Kidney (tissue), 14 donors: Measurements from ENCODE around the gene RHEBL1. TPM values are rescaled to one million over a fixed set of nuclear protein-coding genes. Genes with fewer than 3 reads are reported as not detected.
A peak's percentile ranks its signal among the peaks of the same experiment; 100 is the strongest.

ENCODE experiments used
- DNase-seq, 5 donors: peaks; one replicate each; pipeline ENCODE4 v3.0.0-alpha.2; 2013 to 2020
- FAIRE-seq: peaks from 2 replicates; lab custom pipeline; 2012; peaks lifted over from hg19 to GRCh38; lab: Jason Lieb, UNC
- H3K27ac ChIP-seq, 2 donors: one replicate each; pipeline ENCODE4 v1.7.0; 2013; ENCODE audit warnings: low read depth in 2 of 2, low read length in 2 of 2, inconsistent platforms in 1 of 2
- H3K27me3 ChIP-seq: one replicate; pipeline ENCODE4 v1.7.1; 2013; ENCODE audit warnings: low read length, inconsistent platforms; ENCODE audit not compliant: control insufficient read depth, insufficient read depth
- H3K36me3 ChIP-seq, 3 donors: one replicate each; pipeline versions ENCODE4 v1.7.0 to v1.7.1; 2013; ENCODE audit warnings: low read length in 3 of 3, control low read depth in 1 of 3, inconsistent platforms in 1 of 3; ENCODE audit not compliant: insufficient read depth in 3 of 3, control insufficient read depth in 2 of 3
- H3K4me1 ChIP-seq, 3 donors: one replicate each; pipeline versions ENCODE4 v1.7.0 to v1.7.1; 2013; ENCODE audit warnings: low read length in 3 of 3, inconsistent platforms in 1 of 3, low read depth in 1 of 3; ENCODE audit not compliant: control insufficient read depth in 2 of 3, insufficient read depth in 2 of 3
- H3K4me3 ChIP-seq, 3 donors: one replicate each; pipeline versions ENCODE4 v1.7.0 to v1.8.1; 2013; ENCODE audit warnings: low read length in 3 of 3, control low read depth in 1 of 3, inconsistent platforms in 1 of 3
- H3K9ac ChIP-seq, 3 donors: one replicate each; pipeline versions ENCODE4 v1.7.0 to v1.7.1; 2013; ENCODE audit warnings: low read length in 3 of 3, control low read depth in 1 of 3, inconsistent platforms in 1 of 3
- H3K9me3 ChIP-seq, 3 donors: one replicate each; pipeline versions ENCODE4 v1.7.0 to v1.7.1; 2013; ENCODE audit warnings: low read length in 3 of 3, control low read depth in 1 of 3, inconsistent platforms in 1 of 3; ENCODE audit not compliant: control insufficient read depth in 2 of 3, insufficient read depth in 1 of 3
- intact Hi-C: fragments of 100-400 bp; cut with DNase I; formaldehyde crosslinking; loops from one replicate; pipeline ENCODE4 v1.11.1; 2022
- polyA plus RNA-seq: library from polyadenylated mRNA; stranded (reverse); fragments of 350-450 nt; fragmentation: Illumina TruSeq; extraction: RNeasy Lipid Tissue Mini Kit (QIAGEN cat#74804); gene quantifications from one replicate; pipeline ENCODE4 v1.2.3, GENCODE V29; 2014; ENCODE audit warnings: low read depth, low replicate concordance; ENCODE audit not compliant: insufficient read depth
- total RNA-seq: library from RNA; stranded (reverse); fragmentation: NEBNext Ultra II Directional; extraction: Animal tissue kit (Norgen Biotek cat#: 25700); gene quantifications from one replicate; pipeline ENCODE4 v1.2.1, GENCODE V29; 2021
- TF ChIP-seq, protein P1 (sequence below): IDR thresholded peaks from 3 replicates; pipeline ENCODE4 v1.5.1; 2012; ENCODE audit warnings: mild to moderate bottlenecking, moderate library complexity, borderline replicate concordance; ENCODE audit not compliant: insufficient read depth; ENCODE audit errors: extremely low read depth
- donor health status: control.
- donor health status: control.
- donor health status: control.
- donor health status: control.
- donor health status: control.
- donor health status: DM: yes; HTN: yes; CAD: no.
- donor health status: Normal renal cell carcinoma (clear cell type).

RHEBL1 gene
- total and polyA plus RNA-seq, 2 donors from 2014 or later: 0.52 to 0.69 TPM

DNA sequence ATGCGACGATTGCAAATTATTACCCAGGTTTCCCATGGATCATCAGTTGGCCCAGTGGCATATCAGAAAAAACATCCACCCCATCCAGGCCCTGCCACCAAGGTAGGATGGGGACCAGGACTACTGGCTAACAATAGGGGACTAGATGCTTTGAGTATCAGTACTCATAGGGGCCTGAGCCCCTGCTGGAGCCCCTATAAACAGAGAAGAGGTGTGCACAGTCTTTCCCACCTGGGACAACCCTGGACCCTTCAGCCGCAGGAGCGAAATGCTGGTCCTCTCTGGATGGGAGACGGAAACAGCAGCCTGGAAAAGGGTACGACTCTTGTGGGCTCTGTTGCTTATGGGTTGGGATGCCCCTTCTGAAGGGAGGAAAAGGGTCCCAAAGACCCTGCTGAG lies 19.2 kb upstream of the RHEBL1 start:
- FAIRE-seq (no peak), DNase-seq (no peak)
- Histone ChIP-seq H3K27ac (no peak overlapping the region), H3K4me3 (no peak overlapping the region), H3K9me3 (no peaks in the 10 kb centered on the region), H3K4me1 (peaks cover 0 to 27% (median 1%) of the 10 kb centered on the region in 3 donors), H3K36me3 (no peaks in the 10 kb centered on the region), H3K27me3 (peaks cover 38% of the 10 kb centered on the region), H3K9ac (no peak overlapping the region)
- intact Hi-C loops: no loop called here
- TF ChIP-seq, protein P1, sequence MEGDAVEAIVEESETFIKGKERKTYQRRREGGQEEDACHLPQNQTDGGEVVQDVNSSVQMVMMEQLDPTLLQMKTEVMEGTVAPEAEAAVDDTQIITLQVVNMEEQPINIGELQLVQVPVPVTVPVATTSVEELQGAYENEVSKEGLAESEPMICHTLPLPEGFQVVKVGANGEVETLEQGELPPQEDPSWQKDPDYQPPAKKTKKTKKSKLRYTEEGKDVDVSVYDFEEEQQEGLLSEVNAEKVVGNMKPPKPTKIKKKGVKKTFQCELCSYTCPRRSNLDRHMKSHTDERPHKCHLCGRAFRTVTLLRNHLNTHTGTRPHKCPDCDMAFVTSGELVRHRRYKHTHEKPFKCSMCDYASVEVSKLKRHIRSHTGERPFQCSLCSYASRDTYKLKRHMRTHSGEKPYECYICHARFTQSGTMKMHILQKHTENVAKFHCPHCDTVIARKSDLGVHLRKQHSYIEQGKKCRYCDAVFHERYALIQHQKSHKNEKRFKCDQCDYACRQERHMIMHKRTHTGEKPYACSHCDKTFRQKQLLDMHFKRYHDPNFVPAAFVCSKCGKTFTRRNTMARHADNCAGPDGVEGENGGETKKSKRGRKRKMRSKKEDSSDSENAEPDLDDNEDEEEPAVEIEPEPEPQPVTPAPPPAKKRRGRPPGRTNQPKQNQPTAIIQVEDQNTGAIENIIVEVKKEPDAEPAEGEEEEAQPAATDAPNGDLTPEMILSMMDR: no peak

DNA sequence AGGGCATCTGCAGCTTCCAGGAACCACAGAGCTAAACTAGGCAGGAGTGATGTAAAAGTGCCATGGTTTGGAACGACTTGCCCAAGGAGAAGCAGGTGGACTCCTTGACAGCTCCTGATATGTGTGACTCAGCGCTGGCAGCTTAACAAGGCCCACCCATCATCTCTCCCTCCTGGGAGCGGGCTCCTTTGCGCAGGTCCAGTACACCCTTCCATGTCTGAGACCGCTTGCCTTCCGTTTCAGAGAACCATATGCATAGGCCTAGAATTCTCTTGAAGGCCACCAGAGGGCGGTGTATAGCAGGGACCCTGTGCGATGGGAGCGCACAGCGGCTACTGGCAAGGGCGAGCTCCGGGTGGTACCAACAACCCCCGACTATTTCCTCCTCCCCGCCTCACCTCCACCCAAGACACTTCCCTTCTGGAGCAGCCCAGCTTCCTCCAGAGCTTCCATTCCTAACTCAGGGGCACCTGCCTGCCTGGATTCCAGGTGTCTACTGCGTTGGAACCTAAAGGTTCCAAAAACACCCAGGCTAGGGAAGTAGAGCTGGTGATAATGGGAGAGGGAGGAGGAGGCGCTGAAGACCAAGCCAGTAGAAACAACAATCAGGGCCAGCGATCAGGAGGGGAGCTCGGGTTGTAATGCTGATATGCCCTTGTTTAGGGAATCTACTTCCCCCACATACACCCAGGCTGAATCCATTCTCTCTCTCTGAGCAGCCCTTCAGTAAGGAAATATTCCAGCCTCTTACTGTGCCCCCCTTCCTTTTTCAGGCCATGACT lies 18.6 kb upstream of the RHEBL1 start:
- FAIRE-seq (no peak), DNase-seq (peak; percentile 84 to 93 (median 88))
- TF ChIP-seq, protein P1: peak; percentile 91
- Histone ChIP-seq H3K9me3 (no peaks in the 10 kb centered on the region), H3K36me3 (no peaks in the 10 kb centered on the region), H3K27ac (no peak overlapping the region), H3K4me3 (peak overlapping the region in 1 of 3 donors; percentile 25), H3K9ac (no peak overlapping the region), H3K27me3 (peaks cover 33% of the 10 kb centered on the region), H3K4me1 (peaks cover 0 to 25% (median 0%) of the 10 kb centered on the region in 3 donors)
- intact Hi-C loops: no loop called here

DNA sequence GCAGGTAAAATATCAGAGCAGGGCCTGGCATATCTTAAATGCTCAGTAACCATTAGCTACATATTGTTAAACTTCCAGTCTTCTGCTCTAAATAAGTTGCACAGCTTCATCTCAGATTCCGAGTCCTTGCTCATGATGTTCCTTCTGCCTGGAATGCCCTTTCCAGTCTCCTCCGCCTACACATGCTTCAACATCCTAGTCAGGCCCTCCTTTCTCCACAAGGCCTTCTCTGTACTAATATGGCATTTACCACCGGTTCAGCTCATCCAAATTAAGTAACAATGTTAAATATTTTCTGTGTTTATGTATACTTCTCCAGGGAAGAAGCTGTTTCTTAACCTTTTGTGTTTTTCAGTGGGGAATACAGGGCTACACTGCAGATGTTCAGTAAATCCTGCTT lies 16.3 kb upstream of the RHEBL1 start:
- peaks cover 0 to 15% (median 0%) of the 10 kb centered on the region in 3 donors for H3K4me1 ChIP-seq
- H3K27ac ChIP-seq: no peak overlapping the region
- H3K4me3 ChIP-seq: no peak overlapping the region
- TF ChIP-seq, protein P1: no peak
- no peak for FAIRE-seq
- H3K27me3 ChIP-seq: peaks cover 20% of the 10 kb centered on the region
- DNase-seq: no peak
- H3K36me3 ChIP-seq: no peaks in the 10 kb centered on the region
- intact Hi-C loops: no loop called here
- H3K9me3 ChIP-seq: no peaks in the 10 kb centered on the region
- no peak overlapping the region for H3K9ac ChIP-seq
